HEK293 (cell line): Measurements from ENCODE around the gene SLC29A1.

ENCODE experiments used
- GLIS1 ChIP-seq: fragments of 450-650 bp; formaldehyde crosslinking; IDR thresholded peaks from 2 replicates; pipeline ENCODE4 v1.5.1; 2016; ENCODE audit warnings: missing biosample characterization, missing genetic modification characterization
- GLIS2 ChIP-seq: fragments of 450-650 bp; formaldehyde crosslinking; IDR thresholded peaks from 2 replicates; pipeline ENCODE4 v1.5.1; 2016; ENCODE audit warnings: missing biosample characterization, missing genetic modification characterization
- HOXC10 ChIP-seq: sonication (generic); formaldehyde crosslinking; IDR thresholded peaks from 2 replicates; pipeline ENCODE4 v1.8.1; 2023; ENCODE audit warnings: mild to moderate bottlenecking, missing genetic modification reagents
- IKZF3 ChIP-seq: fragments of 450-650 bp; IDR thresholded peaks from 2 replicates; pipeline ENCODE4 v1.5.0; 2018; ENCODE audit warnings: missing biosample characterization, mild to moderate bottlenecking, missing genetic modification characterization, moderate library complexity
- REPIN1 ChIP-seq: fragments of 450-650 bp; formaldehyde crosslinking; IDR thresholded peaks from 2 replicates; pipeline ENCODE4 v1.5.1; 2017; ENCODE audit warnings: missing biosample characterization, missing genetic modification characterization, low read depth
- ZBTB8A ChIP-seq: fragments of 450-650 bp; formaldehyde crosslinking; IDR thresholded peaks from 2 replicates; pipeline ENCODE4 v1.5.1; 2016; ENCODE audit warnings: missing biosample characterization, missing genetic modification characterization
- ZFP3 ChIP-seq: fragments of 450-650 bp; formaldehyde crosslinking; IDR thresholded peaks from 2 replicates; pipeline ENCODE4 v1.5.1; 2016; ENCODE audit warnings: low read depth, missing biosample characterization, missing genetic modification characterization
- ZIC2 ChIP-seq: fragments of 450-650 bp; formaldehyde crosslinking; IDR thresholded peaks from 2 replicates; pipeline ENCODE4 v1.5.1; 2016; ENCODE audit warnings: missing biosample characterization, missing genetic modification characterization
- ZNF140 ChIP-seq: fragments of 450-650 bp; formaldehyde crosslinking; IDR thresholded peaks from 2 replicates; pipeline ENCODE4 v1.5.1; 2016; ENCODE audit warnings: missing biosample characterization, missing genetic modification characterization
- ZNF223 ChIP-seq: fragments of 450-650 bp; formaldehyde crosslinking; IDR thresholded peaks from 2 replicates; pipeline ENCODE4 v1.5.1; 2016; ENCODE audit warnings: missing biosample characterization, missing genetic modification characterization
- ZNF23 ChIP-seq: fragments of 450-650 bp; formaldehyde crosslinking; IDR thresholded peaks from 2 replicates; pipeline ENCODE4 v1.5.1; 2016; ENCODE audit warnings: missing biosample characterization, missing genetic modification characterization, borderline replicate concordance
- ZNF423 ChIP-seq: fragments of 450-650 bp; formaldehyde crosslinking; IDR thresholded peaks from 2 replicates; pipeline ENCODE4 v1.5.1; 2016; ENCODE audit warnings: missing biosample characterization, missing genetic modification characterization
- ZNF48 ChIP-seq: fragments of 450-650 bp; formaldehyde crosslinking; IDR thresholded peaks from 2 replicates; pipeline ENCODE4 v1.5.1; 2016; ENCODE audit warnings: missing biosample characterization, missing genetic modification characterization
- ZNF501 ChIP-seq: fragments of 450-650 bp; formaldehyde crosslinking; IDR thresholded peaks from 2 replicates; pipeline ENCODE4 v1.5.1; 2016; ENCODE audit warnings: missing biosample characterization, missing genetic modification characterization
- ZNF521 ChIP-seq: fragments of 450-650 bp; formaldehyde crosslinking; IDR thresholded peaks from 2 replicates; pipeline ENCODE4 v1.5.1; 2017; ENCODE audit warnings: missing biosample characterization, mild to moderate bottlenecking, missing genetic modification characterization
- ZNF548 ChIP-seq: fragments of 450-650 bp; formaldehyde crosslinking; IDR thresholded peaks from 2 replicates; pipeline ENCODE4 v1.5.1; 2016; ENCODE audit warnings: missing biosample characterization, missing genetic modification characterization
- ZNF549 ChIP-seq: fragments of 450-650 bp; IDR thresholded peaks from 2 replicates; pipeline ENCODE4 v1.5.1; 2018; ENCODE audit warnings: missing biosample characterization, missing genetic modification characterization, mild to moderate bottlenecking, inconsistent platforms, moderate library complexity
- ZNF561 ChIP-seq: fragments of 450-650 bp; IDR thresholded peaks from 2 replicates; pipeline ENCODE4 v1.5.1; 2018; ENCODE audit warnings: missing biosample characterization, missing genetic modification characterization, borderline replicate concordance
- ZNF600 ChIP-seq: fragments of 450-650 bp; formaldehyde crosslinking; IDR thresholded peaks from 2 replicates; pipeline ENCODE4 v1.5.1; 2016; ENCODE audit warnings: missing biosample characterization, missing genetic modification characterization
- ZNF626 ChIP-seq: fragments of 450-650 bp; sonication (Bioruptor Pico); formaldehyde crosslinking; IDR thresholded peaks from 2 replicates; pipeline ENCODE4 v1.5.1; 2018; ENCODE audit warnings: missing biosample characterization, missing genetic modification characterization, inconsistent platforms
- ZNF629 ChIP-seq: fragments of 450-650 bp; formaldehyde crosslinking; IDR thresholded peaks from 2 replicates; pipeline ENCODE4 v1.5.1; 2017; ENCODE audit warnings: missing biosample characterization, missing genetic modification characterization
- ZNF654 ChIP-seq: fragments of 450-650 bp; formaldehyde crosslinking; IDR thresholded peaks from 2 replicates; pipeline ENCODE4 v1.5.1; 2016; ENCODE audit warnings: low read depth, missing biosample characterization, missing genetic modification characterization
- ZNF701 ChIP-seq: fragments of 450-650 bp; formaldehyde crosslinking; IDR thresholded peaks from 2 replicates; pipeline ENCODE4 v1.5.1; 2016; ENCODE audit warnings: missing biosample characterization, missing genetic modification characterization
- ZNF777 ChIP-seq: fragments of 450-650 bp; formaldehyde crosslinking; IDR thresholded peaks from 2 replicates; pipeline ENCODE4 v1.5.1; 2017; ENCODE audit warnings: missing biosample characterization, missing genetic modification characterization, borderline replicate concordance
- ZSCAN30 ChIP-seq: fragments of 450-650 bp; IDR thresholded peaks from 2 replicates; pipeline ENCODE4 v1.5.1; 2018; ENCODE audit warnings: missing biosample characterization, mild to moderate bottlenecking, missing genetic modification characterization, moderate library complexity
- TF ChIP-seq, protein P1 (sequence below): fragments of 450-650 bp; formaldehyde crosslinking; IDR thresholded peaks from 2 replicates; pipeline ENCODE4 v1.5.1; 2016; ENCODE audit warnings: missing biosample characterization, missing genetic modification characterization
- TF ChIP-seq, protein P2 (sequence below): fragments of 450-650 bp; formaldehyde crosslinking; IDR thresholded peaks from 2 replicates; pipeline ENCODE4 v1.5.1; 2016; ENCODE audit warnings: missing biosample characterization, missing genetic modification characterization
- TF ChIP-seq, protein P3 (sequence below): fragments of 450-650 bp; formaldehyde crosslinking; IDR thresholded peaks from 2 replicates; pipeline ENCODE4 v1.5.1; 2016; ENCODE audit warnings: missing biosample characterization, missing genetic modification characterization
- TF ChIP-seq, protein P4 (sequence below): fragments of 450-650 bp; IDR thresholded peaks from 2 replicates; pipeline ENCODE4 v1.5.1; 2018; ENCODE audit warnings: missing biosample characterization, missing genetic modification characterization
- TF ChIP-seq, protein P5 (sequence below): fragments of 450-650 bp; formaldehyde crosslinking; IDR thresholded peaks from 2 replicates; pipeline ENCODE4 v1.5.1; 2016; ENCODE audit warnings: missing biosample characterization, missing genetic modification characterization

Gene SLC29A1

DNA sequence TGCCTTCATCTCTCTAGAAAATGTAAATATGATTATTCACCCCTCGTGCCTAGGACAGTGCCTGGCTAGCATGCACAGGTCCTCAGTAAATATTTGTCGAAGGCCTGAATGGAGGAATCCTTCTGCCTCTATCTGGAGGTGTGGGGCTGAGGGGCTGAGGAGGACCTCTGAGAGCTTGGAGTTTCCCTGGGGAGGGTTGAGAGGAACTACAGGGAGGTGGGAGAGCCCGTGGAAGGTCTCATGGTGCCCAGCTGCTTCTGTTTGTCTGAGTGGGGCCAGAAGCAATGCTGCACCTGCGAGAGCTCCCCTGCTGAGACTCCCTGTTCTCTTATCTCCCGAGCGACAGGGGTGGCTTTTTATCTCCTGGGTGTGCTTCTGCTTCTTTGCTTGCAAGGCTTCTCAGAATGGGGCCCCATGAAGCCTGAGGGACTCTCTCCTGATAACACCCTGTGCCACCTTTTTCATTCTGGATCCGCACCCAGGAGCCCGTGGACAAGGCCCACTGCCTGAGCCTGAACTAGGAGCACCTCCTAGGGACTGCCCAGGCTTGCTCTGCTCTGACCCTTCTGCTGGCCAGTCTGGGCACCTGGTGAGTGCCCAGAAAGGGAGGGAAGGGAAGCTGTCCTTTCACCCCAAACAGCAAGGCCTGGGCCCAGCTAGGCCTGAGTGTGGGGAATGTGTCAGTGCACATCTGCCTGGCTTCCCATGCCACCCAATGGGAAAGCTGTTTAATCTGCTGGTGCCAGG is 2.4 kb downstream of the SLC29A1 start (continued):
- no peak for TF ChIP-seq HOXC10 (CRISPR knock-in tag)
- TF ChIP-seq ZNF561 (tag by site-specific recombination) = no peak
- TF ChIP-seq, protein P1, sequence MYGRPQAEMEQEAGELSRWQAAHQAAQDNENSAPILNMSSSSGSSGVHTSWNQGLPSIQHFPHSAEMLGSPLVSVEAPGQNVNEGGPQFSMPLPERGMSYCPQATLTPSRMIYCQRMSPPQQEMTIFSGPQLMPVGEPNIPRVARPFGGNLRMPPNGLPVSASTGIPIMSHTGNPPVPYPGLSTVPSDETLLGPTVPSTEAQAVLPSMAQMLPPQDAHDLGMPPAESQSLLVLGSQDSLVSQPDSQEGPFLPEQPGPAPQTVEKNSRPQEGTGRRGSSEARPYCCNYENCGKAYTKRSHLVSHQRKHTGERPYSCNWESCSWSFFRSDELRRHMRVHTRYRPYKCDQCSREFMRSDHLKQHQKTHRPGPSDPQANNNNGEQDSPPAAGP (tag by site-specific recombination) = no peak
- TF ChIP-seq ZNF600 = no peak
- TF ChIP-seq ZNF777 (tag by site-specific recombination) = no peak
- TF ChIP-seq ZNF626 = no peak
- TF ChIP-seq ZIC2 = peak; percentile 95
- no peak for TF ChIP-seq ZNF548
- TF ChIP-seq, protein P2, sequence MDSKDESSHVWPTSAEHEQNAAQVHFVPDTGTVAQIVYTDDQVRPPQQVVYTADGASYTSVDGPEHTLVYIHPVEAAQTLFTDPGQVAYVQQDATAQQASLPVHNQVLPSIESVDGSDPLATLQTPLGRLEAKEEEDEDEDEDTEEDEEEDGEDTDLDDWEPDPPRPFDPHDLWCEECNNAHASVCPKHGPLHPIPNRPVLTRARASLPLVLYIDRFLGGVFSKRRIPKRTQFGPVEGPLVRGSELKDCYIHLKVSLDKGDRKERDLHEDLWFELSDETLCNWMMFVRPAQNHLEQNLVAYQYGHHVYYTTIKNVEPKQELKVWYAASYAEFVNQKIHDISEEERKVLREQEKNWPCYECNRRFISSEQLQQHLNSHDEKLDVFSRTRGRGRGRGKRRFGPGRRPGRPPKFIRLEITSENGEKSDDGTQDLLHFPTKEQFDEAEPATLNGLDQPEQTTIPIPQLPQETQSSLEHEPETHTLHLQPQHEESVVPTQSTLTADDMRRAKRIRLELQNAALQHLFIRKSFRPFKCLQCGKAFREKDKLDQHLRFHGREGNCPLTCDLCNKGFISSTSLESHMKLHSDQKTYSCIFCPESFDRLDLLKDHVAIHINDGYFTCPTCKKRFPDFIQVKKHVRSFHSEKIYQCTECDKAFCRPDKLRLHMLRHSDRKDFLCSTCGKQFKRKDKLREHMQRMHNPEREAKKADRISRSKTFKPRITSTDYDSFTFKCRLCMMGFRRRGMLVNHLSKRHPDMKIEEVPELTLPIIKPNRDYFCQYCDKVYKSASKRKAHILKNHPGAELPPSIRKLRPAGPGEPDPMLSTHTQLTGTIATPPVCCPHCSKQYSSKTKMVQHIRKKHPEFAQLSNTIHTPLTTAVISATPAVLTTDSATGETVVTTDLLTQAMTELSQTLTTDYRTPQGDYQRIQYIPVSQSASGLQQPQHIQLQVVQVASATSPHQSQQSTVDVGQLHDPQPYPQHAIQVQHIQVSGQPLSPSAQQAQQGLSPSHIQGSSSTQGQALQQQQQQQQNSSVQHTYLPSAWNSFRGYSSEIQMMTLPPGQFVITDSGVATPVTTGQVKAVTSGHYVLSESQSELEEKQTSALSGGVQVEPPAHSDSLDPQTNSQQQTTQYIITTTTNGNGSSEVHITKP (tag by site-specific recombination) = peak; percentile 29; the same call in 1 of the 2 replicates
- TF ChIP-seq ZBTB8A (tag by site-specific recombination) = peak; percentile 60
- no peak for TF ChIP-seq ZNF48 (tag by site-specific recombination)
- no peak for TF ChIP-seq ZNF629 (tag by site-specific recombination)
- TF ChIP-seq REPIN1 (tag by site-specific recombination) = no peak
- no peak for TF ChIP-seq ZNF140 (tag by site-specific recombination)
- TF ChIP-seq ZNF701 (tag by site-specific recombination) = no peak
- 0 out of 2 replicates have a peak, but pooled peaks have one; percentile 6 for TF ChIP-seq IKZF3 (tag by site-specific recombination)
- no peak for TF ChIP-seq ZNF501 (tag by site-specific recombination)
- TF ChIP-seq GLIS2 (tag by site-specific recombination) = peak; percentile 23; the same call in 1 of the 2 replicates
- TF ChIP-seq ZSCAN30 (tag by site-specific recombination) = no peak
- TF ChIP-seq, protein P3, sequence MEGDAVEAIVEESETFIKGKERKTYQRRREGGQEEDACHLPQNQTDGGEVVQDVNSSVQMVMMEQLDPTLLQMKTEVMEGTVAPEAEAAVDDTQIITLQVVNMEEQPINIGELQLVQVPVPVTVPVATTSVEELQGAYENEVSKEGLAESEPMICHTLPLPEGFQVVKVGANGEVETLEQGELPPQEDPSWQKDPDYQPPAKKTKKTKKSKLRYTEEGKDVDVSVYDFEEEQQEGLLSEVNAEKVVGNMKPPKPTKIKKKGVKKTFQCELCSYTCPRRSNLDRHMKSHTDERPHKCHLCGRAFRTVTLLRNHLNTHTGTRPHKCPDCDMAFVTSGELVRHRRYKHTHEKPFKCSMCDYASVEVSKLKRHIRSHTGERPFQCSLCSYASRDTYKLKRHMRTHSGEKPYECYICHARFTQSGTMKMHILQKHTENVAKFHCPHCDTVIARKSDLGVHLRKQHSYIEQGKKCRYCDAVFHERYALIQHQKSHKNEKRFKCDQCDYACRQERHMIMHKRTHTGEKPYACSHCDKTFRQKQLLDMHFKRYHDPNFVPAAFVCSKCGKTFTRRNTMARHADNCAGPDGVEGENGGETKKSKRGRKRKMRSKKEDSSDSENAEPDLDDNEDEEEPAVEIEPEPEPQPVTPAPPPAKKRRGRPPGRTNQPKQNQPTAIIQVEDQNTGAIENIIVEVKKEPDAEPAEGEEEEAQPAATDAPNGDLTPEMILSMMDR (tag by site-specific recombination) = no peak
- TF ChIP-seq ZNF23 (tag by site-specific recombination) = no peak
- TF ChIP-seq ZNF223 (tag by site-specific recombination) = no peak
- TF ChIP-seq, protein P4, sequence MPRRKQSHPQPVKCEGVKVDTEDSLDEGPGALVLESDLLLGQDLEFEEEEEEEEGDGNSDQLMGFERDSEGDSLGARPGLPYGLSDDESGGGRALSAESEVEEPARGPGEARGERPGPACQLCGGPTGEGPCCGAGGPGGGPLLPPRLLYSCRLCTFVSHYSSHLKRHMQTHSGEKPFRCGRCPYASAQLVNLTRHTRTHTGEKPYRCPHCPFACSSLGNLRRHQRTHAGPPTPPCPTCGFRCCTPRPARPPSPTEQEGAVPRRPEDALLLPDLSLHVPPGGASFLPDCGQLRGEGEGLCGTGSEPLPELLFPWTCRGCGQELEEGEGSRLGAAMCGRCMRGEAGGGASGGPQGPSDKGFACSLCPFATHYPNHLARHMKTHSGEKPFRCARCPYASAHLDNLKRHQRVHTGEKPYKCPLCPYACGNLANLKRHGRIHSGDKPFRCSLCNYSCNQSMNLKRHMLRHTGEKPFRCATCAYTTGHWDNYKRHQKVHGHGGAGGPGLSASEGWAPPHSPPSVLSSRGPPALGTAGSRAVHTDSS (tag by site-specific recombination) = no peak
- TF ChIP-seq, protein P5, sequence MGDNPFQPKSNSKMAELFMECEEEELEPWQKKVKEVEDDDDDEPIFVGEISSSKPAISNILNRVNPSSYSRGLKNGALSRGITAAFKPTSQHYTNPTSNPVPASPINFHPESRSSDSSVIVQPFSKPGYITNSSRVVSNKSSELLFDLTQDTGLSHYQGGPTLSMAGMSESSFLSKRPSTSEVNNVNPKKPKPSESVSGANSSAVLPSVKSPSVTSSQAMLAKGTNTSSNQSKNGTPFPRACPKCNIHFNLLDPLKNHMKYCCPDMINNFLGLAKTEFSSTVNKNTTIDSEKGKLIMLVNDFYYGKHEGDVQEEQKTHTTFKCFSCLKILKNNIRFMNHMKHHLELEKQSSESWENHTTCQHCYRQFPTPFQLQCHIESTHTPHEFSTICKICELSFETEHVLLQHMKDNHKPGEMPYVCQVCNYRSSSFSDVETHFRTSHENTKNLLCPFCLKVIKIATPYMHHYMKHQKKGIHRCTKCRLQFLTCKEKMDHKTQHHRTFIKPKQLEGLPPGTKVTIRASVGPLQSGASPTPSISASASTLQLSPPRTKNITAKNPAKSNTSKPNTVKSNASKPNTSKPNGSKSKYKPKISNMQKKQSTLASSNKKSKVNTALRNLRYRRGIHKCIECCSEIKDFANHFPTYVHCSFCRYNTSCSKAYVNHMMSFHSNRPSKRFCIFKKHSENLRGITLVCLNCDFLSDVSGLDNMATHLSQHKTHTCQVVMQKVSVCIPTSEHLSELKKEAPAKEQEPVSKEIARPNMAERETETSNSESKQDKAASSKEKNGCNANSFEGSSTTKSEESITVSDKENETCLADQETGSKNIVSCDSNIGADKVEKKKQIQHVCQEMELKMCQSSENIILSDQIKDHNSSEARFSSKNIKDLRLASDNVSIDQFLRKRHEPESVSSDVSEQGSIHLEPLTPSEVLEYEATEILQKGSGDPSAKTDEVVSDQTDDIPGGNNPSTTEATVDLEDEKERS (tag by site-specific recombination) = no peak
- peak; percentile 98 for TF ChIP-seq GLIS1 (tag by site-specific recombination)
- TF ChIP-seq ZNF549 (tag by site-specific recombination) = no peak
- TF ChIP-seq ZFP3 (tag by site-specific recombination) = no peak
- peak; percentile 59 for TF ChIP-seq ZNF423 (tag by site-specific recombination)
- no peak for TF ChIP-seq ZNF654 (tag by site-specific recombination)
- no peak for TF ChIP-seq ZNF521
